ENCODE measurements around the gene TIMM29. TPM values are rescaled to one million over a fixed set of nuclear protein-coding genes. Genes with fewer than 3 reads are reported as not detected.

The TIMM29 gene
- polyA plus RNA-seq, 2 of the 4 experiments (the other 2 are of a cell fraction) = 9.1 to 20.5 TPM

GRCh38 chr19:10923260-10924112 is 5.1 kb upstream of the TIMM29 start:
- H3K4me2 ChIP-seq = no peak overlapping the region
- WGBS (ENCODE audit: missing lambda C conversion rate) = 97% methylated on average over 8 of the region's 29 CpGs
- H3K27ac ChIP-seq = no peak overlapping the region
- ChIA-PET POLR2A (no interaction called here), CTCF (no interaction called here)
- ATAC-seq (no peak), FAIRE-seq (no peak), DNase-seq (ENCODE audit: low read depth in 1 of 2, low spot score in 1 of 2) (no peak)
- TF ChIP-seq RCOR1 (IDR thresholded peaks at IDR 0.05; ENCODE audit: low read depth, low read length) (no peak), NR3C1 (IDR thresholded peaks at IDR 0.05) (no peak), HOXB5 (CRISPR knock-in tag; IDR thresholded peaks at IDR 0.05) (no peak), ZSCAN20 (CRISPR knock-in tag; IDR thresholded peaks at IDR 0.05) (no peak), ZNF302 (CRISPR knock-in tag; IDR thresholded peaks at IDR 0.05) (no peak), CEBPB (IDR thresholded peaks at IDR 0.05) (no peak), BHLHE40 (IDR thresholded peaks at IDR 0.05; ENCODE audit: low read depth, low read length) (no peak)
- no peak overlapping the region for H3K4me3 ChIP-seq
- no peaks in the 10 kb centered on the region for H3K9me3 ChIP-seq
- 0 out of 3 replicates have a peak, but pooled peaks cover 7% of the 10 kb centered on the region for H3K4me1 ChIP-seq

DNA sequence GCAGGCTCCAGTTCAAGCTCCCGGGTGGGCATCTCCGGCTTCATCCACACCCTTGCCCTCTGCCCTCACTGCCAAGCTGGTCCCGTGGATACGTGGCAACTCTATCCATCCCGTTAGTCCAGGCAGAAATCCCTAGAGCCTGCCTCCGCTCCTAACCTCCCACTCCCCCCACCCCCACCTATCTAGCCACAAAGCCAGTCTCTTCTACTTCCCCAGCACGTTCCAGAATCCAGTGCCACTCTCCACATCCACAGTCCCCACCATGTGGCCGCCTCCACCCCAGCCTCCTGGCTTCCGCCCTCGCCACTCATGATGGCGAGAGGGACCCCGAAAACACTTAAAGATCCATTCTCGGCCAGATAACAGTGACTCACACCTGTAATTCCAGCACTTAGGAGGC is 4.0 kb upstream of the TIMM29 start:
- ChIA-PET CTCF (interaction anchor here (0.6 kb wide), 1 partner anchor 21 kb away, joined by 3 read pairs; no protein-coding TSS in a partner anchor), POLR2A (no interaction called here)
- Histone ChIP-seq H3K4me1 (peaks cover 8% of the 10 kb centered on the region; the same call in 1 of the 3 replicates), H3K27ac (no peak overlapping the region), H3K4me2 (no peak overlapping the region), H3K9me3 (no peaks in the 10 kb centered on the region), H3K4me3 (no peak overlapping the region)
- no peak for ATAC-seq
- 87% methylated on average over 13 of the region's 13 CpGs for WGBS (ENCODE audit: missing lambda C conversion rate)
- no peak for FAIRE-seq
- DNase-seq (ENCODE audit: low read depth in 1 of 2, low spot score in 1 of 2) = no peak
- no peak for TF ChIP-seq CHD2 (IDR thresholded peaks at IDR 0.05; ENCODE audit: low read length, partially characterized antibody)
- no peak for TF ChIP-seq CBX2 (IDR thresholded peaks at IDR 0.05; ENCODE audit: borderline replicate concordance, low read depth)
- TF ChIP-seq HDAC2 (IDR thresholded peaks at IDR 0.05) = no peak
- no peak for TF ChIP-seq MYC (IDR thresholded peaks at IDR 0.05; ENCODE audit: borderline replicate concordance, low read length)
- TF ChIP-seq ZSCAN20 (CRISPR knock-in tag; IDR thresholded peaks at IDR 0.05) = no peak
- TF ChIP-seq ZFP36 (IDR thresholded peaks at IDR 0.05; ENCODE audit: borderline replicate concordance, partially characterized antibody) = no peak
- TF ChIP-seq CEBPB (IDR thresholded peaks at IDR 0.05) = no peak
- no peak for TF ChIP-seq EHF (CRISPR knock-in tag; IDR thresholded peaks at IDR 0.05)
- no peak for TF ChIP-seq E2F6 (IDR thresholded peaks at IDR 0.05; ENCODE audit: borderline replicate concordance, low read depth)
- no peak for TF ChIP-seq PHF8 (IDR thresholded peaks at IDR 0.05; ENCODE audit: borderline replicate concordance, low read depth)
- TF ChIP-seq JUN (IDR thresholded peaks at IDR 0.05) = no peak
- TF ChIP-seq BHLHE40 (IDR thresholded peaks at IDR 0.05; ENCODE audit: low read depth, low read length) = no peak
- TF ChIP-seq FOXS1 (CRISPR knock-in tag; IDR thresholded peaks at IDR 0.05) = no peak
- TF ChIP-seq, protein P1, sequence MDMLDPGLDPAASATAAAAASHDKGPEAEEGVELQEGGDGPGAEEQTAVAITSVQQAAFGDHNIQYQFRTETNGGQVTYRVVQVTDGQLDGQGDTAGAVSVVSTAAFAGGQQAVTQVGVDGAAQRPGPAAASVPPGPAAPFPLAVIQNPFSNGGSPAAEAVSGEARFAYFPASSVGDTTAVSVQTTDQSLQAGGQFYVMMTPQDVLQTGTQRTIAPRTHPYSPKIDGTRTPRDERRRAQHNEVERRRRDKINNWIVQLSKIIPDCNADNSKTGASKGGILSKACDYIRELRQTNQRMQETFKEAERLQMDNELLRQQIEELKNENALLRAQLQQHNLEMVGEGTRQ (IDR thresholded peaks at IDR 0.05) = no peak
- no peak for TF ChIP-seq KDM5A (IDR thresholded peaks at IDR 0.05)
- TF ChIP-seq MAX (IDR thresholded peaks at IDR 0.05) = no peak
- no peak for TF ChIP-seq EHMT2 (IDR thresholded peaks at IDR 0.05; ENCODE audit: low read depth)
- no peak for TF ChIP-seq ZNF302 (CRISPR knock-in tag; IDR thresholded peaks at IDR 0.05)
- TF ChIP-seq NFE2L2 (conservative IDR thresholded peaks at IDR 0.05; ENCODE audit: low read length) = no peak
- no peak for TF ChIP-seq SMC3 (IDR thresholded peaks at IDR 0.05)

Data from A549 (cell line).